OCI-LY3 (cell line): ENCODE results near the gene POTEG.
"Not testable (repeated sequence)": the region's sequence is repeated elsewhere in the genome, so short reads cannot be mapped to it uniquely, and the experiment has no call there.

Experiments
- H2AFZ ChIP-seq: fragments of 200-600, 300-600 bp; shearing (Covaris generic); 2 replicates; pipeline ENCODE4 v1.6.0; 2014; ENCODE audit warnings: antibody characterized with exemption, low read depth, low read length
- H3K27ac ChIP-seq: fragments of 200-600, 300-600 bp; sonication (generic); 2 replicates; pipeline ENCODE4 v1.5.1; 2014; ENCODE audit warnings: mild to moderate bottlenecking, low read length, moderate library complexity, mixed read lengths
- H3K27me3 ChIP-seq: fragments of 200-600, 300-600 bp; sonication (generic); 2 replicates; pipeline ENCODE4 v1.6.1; 2014; ENCODE audit warnings: low read depth, low read length, mixed read lengths
- H3K36me3 ChIP-seq: fragments of 200-600, 300-600 bp; sonication (generic); replicated peaks from 2 replicates; pipeline ENCODE3; 2014; ENCODE audit warnings: low read depth, low read length, mixed read lengths
- H3K4me1 ChIP-seq: fragments of 300-600, 200-600 bp; sonication (generic); 2 replicates; pipeline ENCODE4 v1.6.1; 2014; ENCODE audit warnings: low read length, mixed read lengths
- H3K4me2 ChIP-seq: fragments of 200-600, 300-600 bp; sonication (generic); 2 replicates; pipeline ENCODE4 v1.6.1; 2014; ENCODE audit warnings: low read length, mixed read lengths
- H3K4me3 ChIP-seq: fragments of 300-600, 200-600 bp; sonication (generic); 2 replicates; pipeline ENCODE4 v1.5.1; 2014; ENCODE audit warnings: antibody characterized with exemption, mild to moderate bottlenecking, low read length, moderate library complexity
- H3K79me2 ChIP-seq: fragments of 300-600, 200-600 bp; shearing (Covaris generic); 2 replicates; pipeline ENCODE4 v1.6.1; 2014; ENCODE audit warnings: mild to moderate bottlenecking, low read length, mixed read lengths
- H3K9ac ChIP-seq: fragments of 300-600, 200-600 bp; shearing (Covaris generic); 2 replicates; pipeline ENCODE4 v1.6.0; 2014; ENCODE audit warnings: mild to moderate bottlenecking, low read length, moderate library complexity
- H3K9me3 ChIP-seq: fragments of 200-600, 300-600 bp; shearing (Covaris generic); 2 replicates; pipeline ENCODE4 v1.6.1; 2014; ENCODE audit warnings: low read length, mixed read lengths; ENCODE audit not compliant: insufficient read depth
- H4K20me1 ChIP-seq: fragments of 200-600, 300-600 bp; sonication (generic); 2 replicates; pipeline ENCODE4 v1.6.1; 2016; ENCODE audit warnings: low read length, mixed read lengths; ENCODE audit not compliant: insufficient read depth

Gene POTEG

DNA sequence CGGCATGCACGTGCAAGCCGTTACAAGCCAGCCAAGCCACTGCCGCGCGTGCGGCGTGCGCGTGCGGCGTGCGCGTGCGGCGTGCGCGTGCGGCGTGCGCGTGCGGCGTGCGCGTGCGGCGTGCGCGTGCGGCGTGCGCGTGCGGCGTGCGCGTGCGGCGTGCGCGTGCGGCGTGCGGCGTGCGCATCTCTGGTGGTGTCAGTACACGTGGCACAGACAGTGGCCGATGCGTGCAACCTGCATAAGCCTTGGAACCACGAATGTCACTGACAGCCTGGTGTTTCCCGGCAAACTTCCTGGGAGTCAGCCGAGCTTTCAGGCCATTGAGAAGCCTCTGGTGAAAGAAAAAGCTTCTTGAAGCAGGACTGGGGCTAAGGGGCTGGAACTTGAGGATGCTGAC lies 750 bp upstream of the POTEG start:
- not testable (repeated sequence) for H2AFZ ChIP-seq, H3K27me3 ChIP-seq, H3K36me3 ChIP-seq, H3K4me3 ChIP-seq, H4K20me1 ChIP-seq, H3K4me1 ChIP-seq, H3K27ac ChIP-seq, H3K9ac ChIP-seq, H3K4me2 ChIP-seq, H3K79me2 ChIP-seq, H3K9me3 ChIP-seq

DNA sequence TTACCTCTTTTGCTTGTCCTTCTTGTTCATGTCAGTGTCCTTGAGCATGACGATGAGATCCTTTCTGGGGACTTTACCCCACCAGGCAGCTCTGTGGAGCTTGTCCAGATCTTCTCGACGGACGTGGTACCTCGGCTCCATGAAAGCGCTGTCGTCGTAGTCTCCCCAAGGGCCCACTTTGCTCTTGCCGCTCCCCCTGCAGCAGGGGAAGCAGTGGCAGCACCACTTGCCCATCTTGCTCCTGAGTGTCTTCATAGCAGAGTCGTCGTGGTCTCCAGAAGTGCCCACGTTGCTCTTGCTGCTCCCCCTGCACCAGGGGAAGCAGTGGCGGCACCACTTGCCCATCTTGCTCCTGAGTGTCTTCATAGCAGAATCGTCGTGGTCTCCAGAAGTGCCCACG lies 376 bp downstream of the POTEG start:
- H3K4me2 ChIP-seq, H3K4me1 ChIP-seq, H3K27me3 ChIP-seq, H2AFZ ChIP-seq, H3K4me3 ChIP-seq, H3K9me3 ChIP-seq, H3K9ac ChIP-seq, H3K27ac ChIP-seq, H3K79me2 ChIP-seq, H3K36me3 ChIP-seq, H4K20me1 ChIP-seq: not testable (repeated sequence)

DNA sequence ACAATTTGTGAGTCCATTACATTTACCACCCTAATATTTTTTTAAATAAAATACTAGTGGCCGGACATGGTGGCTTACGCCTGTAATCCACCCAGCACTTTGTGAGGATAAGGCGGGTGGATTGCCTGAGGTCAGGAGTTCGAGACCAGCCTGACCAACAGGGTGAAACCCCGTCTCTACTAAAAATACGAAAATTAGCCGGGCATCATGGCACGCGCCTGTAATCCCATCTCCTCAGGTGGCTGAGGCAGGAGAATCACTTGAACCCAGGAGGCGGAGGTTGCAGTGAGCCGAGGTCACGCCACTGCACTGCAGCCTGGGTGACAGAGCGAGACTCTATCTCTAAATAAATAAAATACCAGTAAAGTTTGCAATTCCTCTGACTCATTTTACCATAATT lies 25.6 kb downstream of the POTEG start:
- not testable (repeated sequence) for H3K27ac ChIP-seq, H3K79me2 ChIP-seq, H3K4me3 ChIP-seq, H4K20me1 ChIP-seq, H3K36me3 ChIP-seq, H3K9me3 ChIP-seq, H3K4me1 ChIP-seq, H2AFZ ChIP-seq, H3K9ac ChIP-seq, H3K27me3 ChIP-seq, H3K4me2 ChIP-seq

DNA sequence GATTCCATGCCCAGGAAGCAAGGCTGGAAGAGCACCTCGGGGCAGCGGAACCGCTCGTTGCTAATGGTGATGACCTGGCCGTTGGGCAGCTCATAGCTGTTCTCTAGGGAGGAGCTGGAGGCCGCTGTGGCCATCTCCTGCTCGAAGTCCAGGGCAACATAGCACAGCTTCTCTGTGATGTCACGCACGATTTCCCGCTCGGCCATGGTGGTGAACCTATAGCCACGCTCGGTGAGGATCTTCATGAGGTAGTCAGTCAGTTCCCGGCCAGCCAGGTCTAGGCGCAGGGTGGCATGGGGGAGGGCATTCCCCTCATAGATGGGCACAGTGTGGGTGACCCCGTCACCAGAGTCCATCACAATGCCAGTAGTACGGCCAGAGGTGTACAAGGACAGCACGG lies 32.0 kb downstream of the POTEG start:
- H3K9ac ChIP-seq, H3K4me3 ChIP-seq, H3K9me3 ChIP-seq, H3K4me1 ChIP-seq, H2AFZ ChIP-seq, H3K79me2 ChIP-seq, H3K36me3 ChIP-seq, H3K4me2 ChIP-seq, H3K27ac ChIP-seq, H3K27me3 ChIP-seq, H4K20me1 ChIP-seq: not testable (repeated sequence)

DNA sequence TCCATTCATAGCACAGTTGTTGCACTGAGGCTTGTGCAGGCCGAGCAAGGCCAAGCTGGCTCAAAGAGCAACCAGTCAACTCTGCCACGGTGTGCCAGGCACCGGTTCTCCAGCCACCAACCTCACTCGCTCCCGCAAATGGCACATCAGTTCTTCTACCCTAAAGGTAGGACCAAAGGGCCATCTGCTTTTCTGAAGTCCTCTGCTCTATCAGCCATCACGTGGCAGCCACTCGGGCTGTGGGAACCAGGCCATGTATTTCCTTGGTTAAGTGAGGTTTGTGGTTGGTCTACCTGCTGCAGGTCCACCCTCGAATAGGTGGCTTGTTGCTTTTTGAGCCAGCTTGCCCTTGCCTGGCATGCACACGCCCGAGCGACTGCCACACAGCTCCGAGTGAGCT lies 39.4 kb downstream of the POTEG start:
- not testable (repeated sequence) for H3K27ac ChIP-seq, H3K79me2 ChIP-seq, H3K36me3 ChIP-seq, H3K9me3 ChIP-seq, H3K27me3 ChIP-seq, H4K20me1 ChIP-seq, H3K9ac ChIP-seq, H2AFZ ChIP-seq, H3K4me3 ChIP-seq, H3K4me1 ChIP-seq, H3K4me2 ChIP-seq

DNA sequence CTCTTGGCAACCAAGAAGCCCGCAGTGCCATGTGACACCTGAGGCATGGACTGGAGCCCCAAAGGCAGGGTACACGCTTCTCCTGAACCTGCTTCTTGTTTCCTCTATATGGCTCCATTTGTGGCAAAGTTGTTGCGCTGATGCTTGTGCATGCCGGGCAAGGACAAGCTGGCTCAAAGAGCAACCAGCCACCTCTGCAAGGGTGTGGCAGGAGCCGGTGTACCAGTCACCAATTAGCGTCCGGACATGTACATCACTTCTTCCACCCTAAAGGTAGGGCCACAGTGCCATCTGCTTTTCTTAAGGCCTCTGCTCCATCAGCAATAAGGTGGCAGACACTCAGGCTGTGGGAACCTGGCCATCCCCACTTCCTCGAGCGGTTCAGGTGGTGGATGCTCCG lies 43.9 kb downstream of the POTEG start:
- not testable (repeated sequence) for H3K9me3 ChIP-seq, H3K4me3 ChIP-seq, H3K27ac ChIP-seq, H3K4me2 ChIP-seq, H2AFZ ChIP-seq, H3K27me3 ChIP-seq, H4K20me1 ChIP-seq, H3K4me1 ChIP-seq, H3K79me2 ChIP-seq, H3K36me3 ChIP-seq, H3K9ac ChIP-seq

DNA sequence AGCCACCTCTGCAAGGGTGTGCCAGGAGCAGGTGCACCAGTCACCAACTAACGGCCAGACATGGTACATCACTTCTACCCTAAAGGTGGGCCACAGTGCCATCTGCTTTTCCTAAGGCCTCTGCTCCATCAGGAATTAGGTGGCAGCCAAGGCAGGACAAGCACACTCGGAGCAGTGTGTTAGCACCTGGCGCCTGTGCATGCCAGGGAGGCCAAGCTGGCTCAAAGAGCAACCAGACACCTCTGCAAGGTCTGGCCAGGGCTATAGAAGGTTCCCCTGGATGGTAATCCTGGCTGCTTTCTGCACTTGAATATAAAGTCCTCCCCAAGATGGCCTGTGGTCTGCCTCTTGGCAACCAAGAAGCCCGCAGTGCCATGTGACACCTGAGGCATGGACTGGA lies 45.4 kb downstream of the POTEG start:
- not testable (repeated sequence) for H3K27ac ChIP-seq, H3K79me2 ChIP-seq, H3K4me1 ChIP-seq, H3K9ac ChIP-seq, H4K20me1 ChIP-seq, H3K4me3 ChIP-seq, H3K4me2 ChIP-seq, H3K9me3 ChIP-seq, H3K36me3 ChIP-seq, H2AFZ ChIP-seq, H3K27me3 ChIP-seq

DNA sequence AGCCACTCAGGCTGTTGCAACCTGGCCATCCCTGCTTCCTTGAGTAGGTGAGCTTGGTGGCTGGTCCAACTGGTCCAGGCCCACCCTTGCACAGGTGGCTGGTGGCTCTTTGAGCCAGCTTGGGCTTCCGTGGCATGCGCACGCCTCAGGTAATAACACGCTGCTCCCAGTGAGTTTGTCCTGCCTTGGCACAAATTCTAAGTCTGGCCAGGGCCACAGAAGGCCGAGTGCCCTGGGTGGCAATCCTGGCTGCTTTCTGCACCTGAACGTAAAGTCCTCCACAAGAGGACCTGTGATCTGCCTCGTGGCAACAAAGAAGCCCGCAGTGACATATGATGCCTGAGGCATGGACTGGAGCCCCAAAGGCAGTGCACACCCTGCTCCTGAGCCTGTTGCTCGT lies 47.1 kb downstream of the POTEG start:
- not testable (repeated sequence) for H3K27me3 ChIP-seq, H3K4me2 ChIP-seq, H3K9me3 ChIP-seq, H3K79me2 ChIP-seq, H3K36me3 ChIP-seq, H3K9ac ChIP-seq, H4K20me1 ChIP-seq, H3K4me1 ChIP-seq, H2AFZ ChIP-seq, H3K4me3 ChIP-seq, H3K27ac ChIP-seq

DNA sequence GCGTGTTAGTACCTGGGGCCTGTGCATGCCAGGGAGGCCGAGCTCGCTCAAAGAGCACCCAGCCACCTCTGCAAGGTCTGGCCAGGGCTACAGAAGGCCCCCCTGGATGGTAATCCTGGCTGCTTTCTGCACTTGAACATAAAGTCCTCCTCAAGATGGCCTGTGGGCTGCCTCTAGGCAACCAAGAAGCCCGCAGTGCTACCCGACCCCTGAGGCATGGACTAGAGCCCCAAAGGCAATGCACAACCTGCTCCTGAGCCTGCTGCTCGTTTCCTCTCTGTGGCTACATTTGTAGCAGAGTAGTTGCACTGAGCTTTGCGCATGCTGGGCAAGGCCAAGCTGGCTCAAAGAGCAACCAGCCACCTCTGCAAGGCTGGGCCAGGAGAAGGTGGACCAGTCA lies 47.8 kb downstream of the POTEG start:
- not testable (repeated sequence) for H3K79me2 ChIP-seq, H3K4me3 ChIP-seq, H3K27ac ChIP-seq, H3K9me3 ChIP-seq, H3K27me3 ChIP-seq, H4K20me1 ChIP-seq, H2AFZ ChIP-seq, H3K4me2 ChIP-seq, H3K36me3 ChIP-seq, H3K9ac ChIP-seq, H3K4me1 ChIP-seq

DNA sequence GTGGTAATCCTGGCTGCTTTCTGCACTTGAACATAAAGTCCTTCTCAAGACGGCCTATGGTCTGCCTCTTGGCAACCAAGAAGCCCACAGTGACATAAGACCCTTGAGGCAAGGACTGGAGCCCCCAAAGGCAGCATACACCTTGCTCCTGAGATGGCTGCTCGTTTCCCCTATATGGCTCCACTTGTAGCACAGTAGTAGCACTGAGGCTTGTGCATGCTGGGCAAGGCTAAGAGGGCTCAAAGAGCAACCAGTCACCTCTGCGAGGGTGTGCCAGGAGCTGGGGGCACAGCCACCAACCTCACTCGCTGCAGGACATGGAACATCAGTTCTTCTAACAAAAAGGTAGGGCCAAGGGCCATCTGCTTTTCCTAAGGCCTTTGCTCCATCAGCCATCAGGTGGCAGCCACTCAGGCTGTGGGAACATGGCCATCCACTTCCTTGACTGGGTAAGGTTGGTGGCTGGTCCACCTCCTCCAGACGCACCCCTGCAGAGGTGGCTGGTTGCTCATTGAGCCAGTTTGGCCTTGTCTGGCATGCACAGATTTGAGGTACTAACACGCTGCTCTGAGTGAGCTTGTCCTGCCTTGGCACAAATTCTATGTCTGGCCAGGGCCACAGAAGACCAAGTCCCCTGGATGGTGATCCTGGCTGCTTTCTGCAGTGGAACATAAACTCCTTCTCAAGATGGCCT lies 49.9 kb downstream of the POTEG start:
- H3K36me3 ChIP-seq, H3K4me3 ChIP-seq, H2AFZ ChIP-seq, H3K27me3 ChIP-seq, H3K79me2 ChIP-seq, H3K4me2 ChIP-seq, H3K9me3 ChIP-seq, H3K4me1 ChIP-seq, H3K27ac ChIP-seq, H4K20me1 ChIP-seq, H3K9ac ChIP-seq: not testable (repeated sequence)
